Parathyroid adenoma (tissue), 2 donors: ENCODE data around the gene PLEKHA7.

ENCODE experiments used
- H2AFZ ChIP-seq: fragments of 300-600 bp; sonication (generic); one replicate; pipeline ENCODE4 v1.7.0; 2017; ENCODE audit warnings: antibody characterized with exemption, mild to moderate bottlenecking
- H3K27ac ChIP-seq: fragments of 300-600 bp; sonication (generic); one replicate; pipeline ENCODE4 v1.7.0; 2017
- H3K27me3 ChIP-seq: fragments of 300-600 bp; sonication (generic); one replicate; pipeline ENCODE4 v1.7.0; 2017; ENCODE audit warnings: low read length; ENCODE audit not compliant: control insufficient read depth, insufficient read depth
- H3K36me3 ChIP-seq: fragments of 300-600 bp; sonication (generic); one replicate; pipeline ENCODE4 v1.7.0; 2017; ENCODE audit warnings: low read length; ENCODE audit not compliant: control insufficient read depth, insufficient read depth
- H3K4me1 ChIP-seq: fragments of 300-600 bp; sonication (generic); one replicate; pipeline ENCODE4 v1.7.0; 2017; ENCODE audit warnings: control low read depth
- H3K4me2 ChIP-seq: fragments of 300-600 bp; sonication (generic); one replicate; pipeline ENCODE4 v1.7.0; 2017; ENCODE audit warnings: low read length
- H3K4me3 ChIP-seq: fragments of 300-600 bp; sonication (generic); one replicate; pipeline ENCODE4 v1.7.0; 2017; ENCODE audit warnings: low read depth, low read length
- H3K79me2 ChIP-seq: fragments of 300-600 bp; sonication (generic); one replicate; pipeline ENCODE4 v1.7.0; 2017; ENCODE audit warnings: control low read depth
- H3K9ac ChIP-seq: fragments of 300-600 bp; sonication (generic); one replicate; pipeline ENCODE4 v1.7.0; 2017; ENCODE audit warnings: mild to moderate bottlenecking
- H3K9me3 ChIP-seq: fragments of 300-600 bp; sonication (generic); one replicate; pipeline ENCODE4 v1.7.0; 2017; ENCODE audit warnings: low read length; ENCODE audit not compliant: control insufficient read depth
- TF ChIP-seq, protein P1 (sequence below): fragments of 300-600 bp; sonication (generic); IDR thresholded peaks from one replicate; pipeline ENCODE4 v1.7.0; 2017; ENCODE audit warnings: antibody characterized with exemption, mild to moderate bottlenecking
- donor health status: primary hyperparathyroidism.

PLEKHA7 gene

DNA sequence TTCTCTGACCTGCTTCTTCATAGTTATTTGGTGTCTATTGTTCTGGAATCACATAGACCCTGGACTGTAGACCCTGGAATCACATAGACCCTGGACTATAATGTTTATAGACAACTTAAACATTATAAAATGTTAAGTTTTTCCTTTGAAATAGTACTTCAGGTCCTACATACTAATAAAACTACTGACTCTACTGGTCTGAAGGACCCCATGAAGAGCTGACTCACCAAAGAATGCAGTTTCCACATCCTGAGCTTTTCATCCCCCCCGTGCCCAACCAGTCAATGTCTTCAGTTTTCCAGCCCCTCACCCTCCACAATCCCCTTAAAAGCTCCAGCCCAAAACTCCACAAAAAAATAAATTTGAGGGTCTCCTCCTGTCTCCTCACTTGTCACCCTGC, 6.6 kb upstream of the PLEKHA7 start:
- TF ChIP-seq, protein P1, sequence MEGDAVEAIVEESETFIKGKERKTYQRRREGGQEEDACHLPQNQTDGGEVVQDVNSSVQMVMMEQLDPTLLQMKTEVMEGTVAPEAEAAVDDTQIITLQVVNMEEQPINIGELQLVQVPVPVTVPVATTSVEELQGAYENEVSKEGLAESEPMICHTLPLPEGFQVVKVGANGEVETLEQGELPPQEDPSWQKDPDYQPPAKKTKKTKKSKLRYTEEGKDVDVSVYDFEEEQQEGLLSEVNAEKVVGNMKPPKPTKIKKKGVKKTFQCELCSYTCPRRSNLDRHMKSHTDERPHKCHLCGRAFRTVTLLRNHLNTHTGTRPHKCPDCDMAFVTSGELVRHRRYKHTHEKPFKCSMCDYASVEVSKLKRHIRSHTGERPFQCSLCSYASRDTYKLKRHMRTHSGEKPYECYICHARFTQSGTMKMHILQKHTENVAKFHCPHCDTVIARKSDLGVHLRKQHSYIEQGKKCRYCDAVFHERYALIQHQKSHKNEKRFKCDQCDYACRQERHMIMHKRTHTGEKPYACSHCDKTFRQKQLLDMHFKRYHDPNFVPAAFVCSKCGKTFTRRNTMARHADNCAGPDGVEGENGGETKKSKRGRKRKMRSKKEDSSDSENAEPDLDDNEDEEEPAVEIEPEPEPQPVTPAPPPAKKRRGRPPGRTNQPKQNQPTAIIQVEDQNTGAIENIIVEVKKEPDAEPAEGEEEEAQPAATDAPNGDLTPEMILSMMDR = no peak
- no peaks in the 10 kb centered on the region for H3K27me3 ChIP-seq
- no peak overlapping the region for H3K4me2 ChIP-seq
- no peaks in the 10 kb centered on the region for H3K4me1 ChIP-seq
- H3K9ac ChIP-seq = no peak overlapping the region
- H2AFZ ChIP-seq = no peak overlapping the region
- no peaks in the 10 kb centered on the region for H3K79me2 ChIP-seq
- no peaks in the 10 kb centered on the region for H3K9me3 ChIP-seq
- no peak overlapping the region for H3K27ac ChIP-seq
- H3K4me3 ChIP-seq = no peak overlapping the region
- no peaks in the 10 kb centered on the region for H3K36me3 ChIP-seq

DNA sequence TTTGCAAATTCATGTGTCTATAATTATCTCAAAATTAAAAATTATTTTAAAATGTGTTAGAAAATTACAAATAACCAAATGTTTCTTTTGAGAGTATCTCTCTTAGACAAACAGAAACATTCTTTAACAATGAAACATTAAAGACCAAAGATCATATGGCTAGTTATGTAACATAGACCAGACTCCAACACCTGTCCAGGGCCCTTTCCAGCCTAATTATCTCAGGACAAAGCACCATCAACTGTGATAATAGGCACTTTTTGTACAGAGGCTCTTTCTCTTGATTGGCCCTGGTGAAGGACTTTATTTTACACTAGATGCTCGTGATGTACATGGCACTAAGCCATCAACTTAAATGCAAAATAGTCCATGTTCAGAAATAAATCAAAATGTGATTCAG, 5.0 kb upstream of the PLEKHA7 start:
- Histone ChIP-seq H3K4me2 (no peak overlapping the region), H3K9ac (no peak overlapping the region), H3K9me3 (no peaks in the 10 kb centered on the region), H3K27ac (no peak overlapping the region), H3K79me2 (peaks cover 2% of the 10 kb centered on the region), H3K27me3 (no peaks in the 10 kb centered on the region), H3K4me3 (no peak overlapping the region), H3K36me3 (no peaks in the 10 kb centered on the region), H2AFZ (no peak overlapping the region), H3K4me1 (no peaks in the 10 kb centered on the region)
- TF ChIP-seq, protein P1 = no peak

DNA sequence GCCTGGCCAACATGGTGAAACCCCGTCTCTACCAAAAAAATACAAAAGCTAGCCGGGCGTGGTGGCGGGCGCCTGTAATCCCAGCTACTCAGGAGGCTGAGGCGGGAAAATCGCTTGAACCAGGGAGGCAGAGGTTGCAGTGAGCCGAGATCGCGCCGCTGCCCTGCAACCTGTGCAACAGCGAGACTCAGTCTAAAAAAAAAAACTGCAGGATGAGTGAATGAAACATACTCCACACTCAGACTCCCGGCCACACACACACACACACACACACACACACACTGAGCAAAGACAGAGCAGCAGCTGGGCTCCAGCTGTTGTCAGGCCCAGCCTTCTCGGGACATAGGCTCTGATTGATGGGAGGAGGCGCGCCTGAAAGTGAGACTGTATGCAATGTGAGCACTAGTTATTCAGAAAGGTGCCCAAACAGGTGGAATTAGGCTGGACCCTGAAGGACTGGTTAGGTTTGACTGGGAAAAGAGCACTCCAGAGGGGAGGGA, 1.5 kb upstream of the PLEKHA7 start:
- Histone ChIP-seq H3K4me1 (peaks cover 2% of the 10 kb centered on the region), H3K4me2 (no peak overlapping the region), H3K27me3 (no peaks in the 10 kb centered on the region), H3K79me2 (peaks cover 2% of the 10 kb centered on the region), H3K9me3 (no peaks in the 10 kb centered on the region), H2AFZ (no peak overlapping the region), H3K4me3 (no peak overlapping the region), H3K9ac (no peak overlapping the region), H3K27ac (no peak overlapping the region), H3K36me3 (no peaks in the 10 kb centered on the region)
- TF ChIP-seq, protein P1 = no peak

DNA sequence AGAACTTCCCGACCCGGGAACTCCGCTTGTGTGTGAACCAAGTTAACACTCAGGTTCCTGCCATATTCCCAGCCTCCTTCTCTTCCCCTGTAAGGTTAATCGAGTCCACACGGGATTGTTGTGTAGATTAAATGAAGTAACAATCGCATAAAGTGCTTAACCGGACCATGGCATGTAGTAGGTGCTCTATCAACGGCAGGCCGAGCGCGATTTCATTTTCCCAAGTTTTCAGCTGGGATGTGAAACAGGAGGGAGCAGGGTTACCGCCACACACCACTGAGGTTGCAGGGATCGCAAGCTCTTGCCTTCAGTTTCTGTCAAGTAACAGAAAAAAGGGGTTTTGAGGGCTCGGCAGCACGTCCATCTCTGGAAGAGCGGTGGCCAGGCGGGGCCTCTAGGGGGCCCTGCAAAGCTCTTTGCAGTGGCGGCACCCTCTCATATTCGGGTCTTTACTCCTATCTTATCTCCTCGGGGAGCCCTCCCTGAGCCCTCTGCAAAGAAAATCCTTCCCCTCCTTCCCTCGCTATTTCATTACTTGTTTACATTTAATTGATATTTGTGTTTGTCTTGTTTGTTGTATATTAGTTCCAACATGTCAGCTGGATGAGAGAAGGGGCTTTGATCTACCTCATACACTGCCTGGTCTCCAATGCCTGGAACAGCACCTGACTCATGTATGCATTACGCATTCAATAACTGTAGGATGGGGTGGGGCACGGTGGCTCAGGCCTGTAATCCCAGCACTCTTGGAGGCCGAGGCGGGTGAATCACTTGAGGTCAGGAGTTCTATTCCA, 816 bp upstream of the PLEKHA7 start:
- Histone ChIP-seq H3K36me3 (no peaks in the 10 kb centered on the region), H2AFZ (peak overlapping the region; percentile 59), H3K79me2 (peaks cover 2% of the 10 kb centered on the region), H3K27me3 (no peaks in the 10 kb centered on the region), H3K9me3 (no peaks in the 10 kb centered on the region), H3K4me1 (peaks cover 2% of the 10 kb centered on the region), H3K4me2 (peak overlapping the region; percentile 59), H3K4me3 (no peak overlapping the region), H3K27ac (no peak overlapping the region), H3K9ac (no peak overlapping the region)
- TF ChIP-seq, protein P1 = no peak
